Left lung (tissue), 10 donors: ENCODE data around the gene KLHDC4. TPM values are rescaled to one million over a fixed set of nuclear protein-coding genes. Genes with fewer than 3 reads are reported as not detected.
"Not testable (repeated sequence)": the region's sequence is repeated elsewhere in the genome, so short reads cannot be mapped to it uniquely, and the experiment has no call there.

Source experiments
- ATAC-seq: fragments of 200-7000 bp; cut with Tn5 transposase; one replicate; pipeline ENCODE4 v1.9.1; 2020; ENCODE audit warnings: moderate library complexity
- DNase-seq, 4 donors: peaks; one replicate each; pipeline ENCODE4 v3.0.0-alpha.2; 2013 to 2020
- H3K27ac ChIP-seq, 2 donors: fragments of 200-600 bp; sonication (generic) in 1 of 2; one replicate each; pipeline versions ENCODE4 v1.5.0 to v1.8.0; 2020 to 2021
- H3K27me3 ChIP-seq, 2 donors: fragments of 200-600 bp; sonication (generic) in 1 of 2; one replicate each; pipeline versions ENCODE4 v1.5.0 to v1.8.0; 2020 to 2021
- H3K36me3 ChIP-seq, 2 donors: fragments of 200-600 bp; sonication (generic) in 1 of 2; one replicate each; pipeline versions ENCODE4 v1.5.0 to v1.8.0; 2020 to 2021
- H3K4me1 ChIP-seq, 2 donors: fragments of 200-600 bp; one replicate each; pipeline ENCODE4 v1.8.0; 2021
- H3K4me3 ChIP-seq, 2 donors: fragments of 200-600 bp; sonication (generic) in 1 of 2; one replicate each; pipeline versions ENCODE4 v1.5.0 to v1.8.0; 2020 to 2021; ENCODE audit warnings: mild to moderate bottlenecking in 1 of 2
- H3K9me3 ChIP-seq, 2 donors: fragments of 200-600 bp; sonication (generic) in 1 of 2; one replicate each; pipeline versions ENCODE4 v1.5.0 to v1.8.0; 2020 to 2021
- intact Hi-C, 2 donors: fragments of 100-400 bp; cut with DNase I; formaldehyde crosslinking; loops; one replicate each; pipeline versions ENCODE4 v1.11.2 to v1.14.2; 2022
- polyA plus RNA-seq, 6 donors: library from polyadenylated mRNA; unstranded; fragments of 120-200 nt; gene quantifications; one replicate each; pipeline ENCODE4 v1.2.1, GENCODE V29; 2013; ENCODE audit not compliant: insufficient read length in 6 of 6
- total RNA-seq, 2 donors: library from RNA; stranded (reverse); fragmentation: NEBNext Ultra II Directional; extraction: Animal tissue kit (Norgen Biotek cat#: 25700); gene quantifications; one replicate each; pipeline ENCODE4 v1.2.1, GENCODE V29; 2021
- TF ChIP-seq, protein P1 (sequence below), 2 donors: fragments of 200-600 bp; sonication (generic) in 1 of 2; IDR thresholded peaks; one replicate each; pipeline versions ENCODE4 v1.5.0 to v1.8.0; 2021; ENCODE audit warnings: antibody characterized with exemption in 2 of 2
- donor health status: DM: no; HTN: yes; CAD: no.
- donor health status: DM: no; HTN: no; CAD: no.

Gene KLHDC4
- total and polyA plus RNA-seq, 8 donors, result 31.3 to 46.7 (median 36.9) TPM

DNA sequence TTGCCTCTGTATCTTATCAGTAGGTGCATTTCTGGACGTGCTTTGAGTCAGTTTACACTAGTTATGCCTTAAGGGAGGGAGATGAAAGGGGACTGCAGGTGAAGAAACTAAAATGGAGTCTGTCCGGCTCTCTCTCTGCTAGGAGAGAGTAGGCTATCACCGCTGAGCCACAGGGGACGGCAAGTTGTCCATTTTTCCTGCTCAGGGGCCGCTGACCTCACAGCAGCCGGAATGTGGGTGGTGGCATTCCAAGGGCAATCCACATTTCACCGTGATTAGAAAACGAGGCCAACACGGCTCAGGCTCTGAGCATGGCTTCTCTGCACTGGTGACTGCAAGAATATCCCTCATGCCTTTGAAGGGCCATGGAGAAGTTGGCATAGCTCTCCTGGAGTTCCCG lies 19.0 kb upstream of the KLHDC4 start:
- Histone ChIP-seq H3K27ac (no peak overlapping the region), H3K4me3 (no peak overlapping the region), H3K36me3 (no peaks in the 10 kb centered on the region), H3K27me3 (peaks cover 0 to 11% of the 10 kb centered on the region in 2 donors), H3K9me3 (no peaks in the 10 kb centered on the region), H3K4me1 (peaks cover 5 to 18% of the 10 kb centered on the region in 2 donors)
- ATAC-seq (peak; percentile 53), DNase-seq (no peak)
- TF ChIP-seq, protein P1, sequence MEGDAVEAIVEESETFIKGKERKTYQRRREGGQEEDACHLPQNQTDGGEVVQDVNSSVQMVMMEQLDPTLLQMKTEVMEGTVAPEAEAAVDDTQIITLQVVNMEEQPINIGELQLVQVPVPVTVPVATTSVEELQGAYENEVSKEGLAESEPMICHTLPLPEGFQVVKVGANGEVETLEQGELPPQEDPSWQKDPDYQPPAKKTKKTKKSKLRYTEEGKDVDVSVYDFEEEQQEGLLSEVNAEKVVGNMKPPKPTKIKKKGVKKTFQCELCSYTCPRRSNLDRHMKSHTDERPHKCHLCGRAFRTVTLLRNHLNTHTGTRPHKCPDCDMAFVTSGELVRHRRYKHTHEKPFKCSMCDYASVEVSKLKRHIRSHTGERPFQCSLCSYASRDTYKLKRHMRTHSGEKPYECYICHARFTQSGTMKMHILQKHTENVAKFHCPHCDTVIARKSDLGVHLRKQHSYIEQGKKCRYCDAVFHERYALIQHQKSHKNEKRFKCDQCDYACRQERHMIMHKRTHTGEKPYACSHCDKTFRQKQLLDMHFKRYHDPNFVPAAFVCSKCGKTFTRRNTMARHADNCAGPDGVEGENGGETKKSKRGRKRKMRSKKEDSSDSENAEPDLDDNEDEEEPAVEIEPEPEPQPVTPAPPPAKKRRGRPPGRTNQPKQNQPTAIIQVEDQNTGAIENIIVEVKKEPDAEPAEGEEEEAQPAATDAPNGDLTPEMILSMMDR (IDR thresholded peaks at IDR 0.05), result no peak
- intact Hi-C loops, result no loop called here

DNA sequence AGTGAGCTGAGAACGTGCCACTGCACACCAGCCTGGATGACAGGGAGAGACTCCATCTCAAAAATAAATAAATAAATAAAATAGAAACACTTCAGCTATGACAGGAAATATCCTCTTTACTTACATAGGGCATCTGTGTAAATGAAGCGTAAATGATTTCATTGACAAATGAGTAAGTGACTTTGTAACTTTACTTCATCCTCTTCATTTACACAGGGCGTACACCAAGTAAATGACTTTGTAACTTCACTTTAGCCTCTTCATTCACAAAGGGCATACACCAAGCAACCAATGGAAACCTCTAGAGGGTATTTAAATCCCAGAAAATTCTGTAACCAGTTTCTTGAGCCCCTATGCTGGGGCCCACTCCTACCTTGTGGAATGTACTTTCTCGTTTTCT lies 16.2 kb upstream of the KLHDC4 start:
- no peak overlapping the region for H3K4me3 ChIP-seq
- intact Hi-C loops, result no loop called here
- TF ChIP-seq, protein P1 (IDR thresholded peaks at IDR 0.05), result no peak
- H3K27ac ChIP-seq, result no peak overlapping the region
- ATAC-seq, result no peak
- H3K9me3 ChIP-seq, result no peaks in the 10 kb centered on the region
- peaks cover 0 to 12% of the 10 kb centered on the region in 2 donors for H3K27me3 ChIP-seq
- no peak for DNase-seq
- no peaks in the 10 kb centered on the region for H3K36me3 ChIP-seq
- H3K4me1 ChIP-seq, result peaks cover 3 to 41% of the 10 kb centered on the region in 2 donors

DNA sequence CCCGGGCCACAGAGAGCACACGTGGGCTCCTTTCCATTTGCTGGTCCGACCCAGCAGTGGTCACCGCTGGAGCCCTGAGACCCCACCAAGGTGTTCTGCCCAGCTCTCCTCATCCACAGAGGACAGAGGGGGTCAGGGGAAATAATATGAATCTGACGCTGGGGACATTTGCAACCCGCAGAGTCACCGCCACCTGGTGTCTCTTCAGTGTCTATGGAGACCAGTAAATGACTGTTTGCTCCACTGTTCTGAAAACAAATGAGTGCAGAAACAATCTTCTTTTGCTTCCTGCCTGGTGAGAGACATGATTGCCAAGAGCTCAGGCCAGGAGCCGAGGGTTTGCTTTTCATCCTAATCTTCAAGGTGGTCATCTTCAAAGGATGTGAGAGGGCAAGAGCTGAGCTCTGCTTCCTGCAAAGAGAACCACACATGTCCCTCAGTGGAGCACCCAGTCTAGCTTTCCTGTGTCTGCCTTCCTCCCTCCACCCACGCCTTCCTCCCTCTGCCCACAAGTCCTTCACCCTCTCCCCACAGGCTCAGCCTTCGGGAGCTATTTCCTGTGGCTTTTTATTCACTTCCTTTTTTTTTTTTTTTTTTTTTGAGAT lies 14.7 kb upstream of the KLHDC4 start:
- DNase-seq (peak in 1 of 4 donors; percentile 82), ATAC-seq (peak; percentile 27)
- Histone ChIP-seq H3K36me3 (no peaks in the 10 kb centered on the region), H3K27me3 (peaks cover 0 to 27% of the 10 kb centered on the region in 2 donors), H3K4me3 (no peak overlapping the region), H3K27ac (peak overlapping the region in 1 of 2 donors; percentile 70), H3K4me1 (peaks cover 3 to 41% of the 10 kb centered on the region in 2 donors), H3K9me3 (no peaks in the 10 kb centered on the region)
- TF ChIP-seq, protein P1 (IDR thresholded peaks at IDR 0.05), result no peak
- intact Hi-C loops, result no loop called here

DNA sequence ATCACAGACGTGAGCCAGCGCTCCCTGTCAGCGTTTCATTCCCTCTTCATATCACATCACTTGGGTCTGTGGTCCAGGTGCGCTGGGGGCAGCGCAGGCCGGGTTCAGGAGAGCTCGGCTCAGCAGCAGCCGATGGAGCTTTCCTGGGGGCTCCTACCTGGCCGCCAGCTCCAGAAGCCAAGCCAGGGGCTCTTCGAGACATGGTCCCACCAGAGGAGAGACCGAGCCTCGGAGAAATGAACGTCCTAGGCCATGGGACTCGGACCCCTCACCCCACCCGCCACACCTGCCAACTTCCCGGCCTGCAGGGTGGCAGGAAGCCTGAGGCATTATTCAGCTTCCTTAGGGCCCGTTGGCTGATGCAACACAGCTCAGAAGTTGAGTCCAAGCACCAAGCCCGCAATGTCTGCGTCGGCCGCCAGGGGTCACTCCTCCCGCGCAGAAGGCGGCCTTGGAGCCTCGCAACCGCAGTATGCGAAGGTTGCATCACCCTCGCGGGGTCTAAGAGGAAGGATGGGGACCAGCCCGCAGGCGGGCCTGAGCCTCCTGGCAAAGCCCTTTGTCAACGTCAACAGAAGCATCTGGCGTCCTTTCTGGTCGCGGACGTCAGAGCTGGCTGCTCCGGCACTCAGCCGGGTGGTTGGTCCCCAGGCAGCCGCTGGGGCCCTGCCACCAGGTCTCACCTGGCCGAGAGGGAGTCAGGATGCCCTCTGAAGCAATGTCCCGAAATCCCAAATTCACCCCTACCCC lies 13.2 kb upstream of the KLHDC4 start:
- Histone ChIP-seq H3K27me3 (peaks cover 0 to 23% of the 10 kb centered on the region in 2 donors), H3K36me3 (no peaks in the 10 kb centered on the region), H3K9me3 (no peaks in the 10 kb centered on the region), H3K27ac (peak overlapping the region in 1 of 2 donors; percentile 69), H3K4me3 (no peak overlapping the region), H3K4me1 (peaks cover 3 to 41% of the 10 kb centered on the region in 2 donors)
- TF ChIP-seq, protein P1 (IDR thresholded peaks at IDR 0.05), result peak; percentile 95 to 99
- DNase-seq (peak; percentile 80 to 99 (median 92)), ATAC-seq (peak; percentile 94)
- intact Hi-C loops, result loop anchor here in 1 of 2 donors (5.0 kb wide), 1 partner anchor 93 kb away; no protein-coding TSS in a partner anchor

DNA sequence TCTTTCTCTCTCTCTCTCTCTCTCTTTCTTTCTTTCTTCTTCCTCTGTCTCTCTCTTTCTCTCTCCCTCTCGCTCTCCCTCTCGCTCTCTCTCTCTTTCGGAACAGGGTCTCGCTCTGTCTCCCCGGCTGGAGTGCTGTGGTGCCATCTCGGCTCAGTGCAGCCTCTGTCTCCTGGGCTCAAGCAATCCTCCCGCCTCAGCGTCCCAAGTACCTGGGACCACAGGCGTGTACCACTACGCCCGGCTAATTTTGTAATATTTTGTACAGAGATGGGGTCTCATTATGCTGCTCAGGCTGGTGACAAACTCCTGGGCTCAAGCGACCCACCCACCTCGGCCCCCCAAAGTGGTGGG lies 12.7 kb upstream of the KLHDC4 start:
- intact Hi-C loops, result loop anchor here in 1 of 2 donors (5.0 kb wide), 1 partner anchor 94 kb away; no protein-coding TSS in a partner anchor
- ATAC-seq, result no peak
- peaks cover 3 to 41% of the 10 kb centered on the region in 2 donors for H3K4me1 ChIP-seq
- H3K27ac ChIP-seq, result peak overlapping the region in 1 of 2 donors; percentile 69
- no peaks in the 10 kb centered on the region for H3K36me3 ChIP-seq
- H3K9me3 ChIP-seq, result no peaks in the 10 kb centered on the region
- no peak overlapping the region for H3K4me3 ChIP-seq
- H3K27me3 ChIP-seq, result peaks cover 0 to 17% of the 10 kb centered on the region in 2 donors
- TF ChIP-seq, protein P1 (IDR thresholded peaks at IDR 0.05), result no peak
- DNase-seq, result no peak

DNA sequence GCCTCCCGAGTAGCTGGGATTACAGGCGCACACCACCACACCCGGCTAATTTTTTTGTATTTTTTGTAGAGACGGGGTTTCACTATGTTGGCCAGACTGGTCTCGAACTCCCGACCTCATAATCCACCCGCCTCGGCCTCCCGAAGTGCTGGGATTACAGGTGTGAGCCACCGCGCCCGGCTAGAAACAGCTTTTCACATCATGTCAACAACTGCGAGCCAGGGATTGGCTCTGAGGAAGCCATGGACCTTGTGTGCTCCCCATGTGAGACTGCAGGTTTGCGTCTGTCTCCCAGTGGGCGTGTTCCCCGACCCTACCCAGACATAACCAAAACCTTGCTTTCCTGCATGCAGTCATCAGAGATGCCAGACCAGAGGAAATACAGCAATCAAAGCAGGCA lies 8.1 kb upstream of the KLHDC4 start:
- Histone ChIP-seq H3K4me1 (peaks cover 0 to 14% of the 10 kb centered on the region in 2 donors), H3K27me3 (peaks cover 0 to 17% of the 10 kb centered on the region in 2 donors)
- intact Hi-C loops, H3K36me3 ChIP-seq, ATAC-seq, H3K9me3 ChIP-seq, H3K27ac ChIP-seq, H3K4me3 ChIP-seq, DNase-seq: not testable (repeated sequence)

DNA sequence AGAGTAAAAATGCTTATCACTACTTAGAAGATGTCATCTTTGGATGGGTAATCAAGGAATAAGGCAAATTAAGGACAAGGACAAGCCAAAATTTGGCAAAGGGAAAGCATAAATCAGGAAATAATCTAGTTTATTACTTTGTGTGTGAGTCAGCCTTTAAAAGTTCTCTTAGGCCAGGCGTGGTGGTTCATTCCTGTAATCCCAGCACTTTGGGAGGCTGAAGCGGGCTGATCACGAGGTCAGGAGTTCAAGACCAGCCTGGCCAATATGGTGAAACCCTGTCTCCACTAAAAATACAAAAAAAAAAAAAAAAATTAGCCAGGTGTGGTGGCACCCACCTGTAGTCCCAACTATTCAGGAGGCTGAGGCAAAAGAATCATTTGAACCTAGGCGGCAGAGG lies 1.7 kb upstream of the KLHDC4 start:
- H3K36me3 ChIP-seq, intact Hi-C loops, H3K27ac ChIP-seq, H3K9me3 ChIP-seq, ATAC-seq, H3K27me3 ChIP-seq, H3K4me3 ChIP-seq, DNase-seq: not testable (repeated sequence)
- peaks cover 5 to 21% of the 10 kb centered on the region in 2 donors for H3K4me1 ChIP-seq
